Osteoblast (primary cell): Measurements from ENCODE around the gene C14orf119. TPM values are rescaled to one million over a fixed set of nuclear protein-coding genes. Genes with fewer than 3 reads are reported as not detected.
"Not testable (repeated sequence)": the region's sequence is repeated elsewhere in the genome, so short reads cannot be mapped to it uniquely, and the experiment has no call there.

Experiments used
- DNase-seq: peaks from one replicate; pipeline ENCODE4 v3.0.0; 2011; ENCODE audit warnings: low spot score, mixed read lengths; ENCODE audit not compliant: insufficient read length; ENCODE audit errors: missing footprints
- H2AFZ ChIP-seq: 2 replicates; pipeline ENCODE4 v1.6.0; 2011; ENCODE audit warnings: mild to moderate bottlenecking, low read length
- H3K27ac ChIP-seq: 2 replicates; pipeline ENCODE4 v1.5.1; 2011; ENCODE audit warnings: mild to moderate bottlenecking, low read depth, low read length, moderate library complexity
- H3K27me3 ChIP-seq: 2 replicates; pipeline ENCODE4 v1.6.0; 2012; ENCODE audit warnings: mild to moderate bottlenecking, control low read depth, inconsistent platforms, low read length, moderate library complexity; ENCODE audit not compliant: insufficient read depth
- H3K36me3 ChIP-seq: 2 replicates; pipeline ENCODE4 v1.5.1; 2011; ENCODE audit warnings: mild to moderate bottlenecking, low read length, control low read depth, moderate library complexity; ENCODE audit not compliant: insufficient read depth
- H3K4me1 ChIP-seq: 2 replicates; pipeline ENCODE4 v1.5.1; 2011; ENCODE audit warnings: mild to moderate bottlenecking, low read length, control low read depth, moderate library complexity; ENCODE audit not compliant: insufficient read depth
- H3K4me2 ChIP-seq: 2 replicates; pipeline ENCODE4 v1.6.0; 2011; ENCODE audit warnings: mild to moderate bottlenecking, low read length; ENCODE audit not compliant: insufficient read depth
- H3K4me3 ChIP-seq: fragments of 200-600 bp; sonication (generic); 3 replicates; pipeline ENCODE4 v1.5.1; 2012; ENCODE audit warnings: mild to moderate bottlenecking, low read length, inconsistent platforms; ENCODE audit not compliant: insufficient read depth
- H3K79me2 ChIP-seq: 2 replicates; pipeline ENCODE4 v1.6.0; 2012; ENCODE audit warnings: mild to moderate bottlenecking, low read length, control low read depth, inconsistent platforms; ENCODE audit not compliant: insufficient read depth
- H3K9me3 ChIP-seq: 2 replicates; pipeline ENCODE4 v1.5.1; 2011; ENCODE audit warnings: low read depth, low read length, control low read depth
- H4K20me1 ChIP-seq: 2 replicates; pipeline ENCODE4 v1.6.0; 2012; ENCODE audit warnings: mild to moderate bottlenecking, low read length, control low read depth; ENCODE audit not compliant: insufficient read depth
- total RNA-seq: library from RNA; depleted of rRNA; stranded (reverse); fragments of >200 nt; gene quantifications from 2 replicates; pipeline ENCODE4 v1.2.3, GENCODE V29; 2012
- TF ChIP-seq, protein P1 (sequence below): IDR thresholded peaks from 2 replicates; pipeline ENCODE4 v1.5.1; 2011; ENCODE audit warnings: mild to moderate bottlenecking, low read depth, low read length, moderate library complexity; ENCODE audit errors: extremely low read depth

Gene C14orf119
- total RNA-seq, 1 donor, result 43.1 TPM

DNA sequence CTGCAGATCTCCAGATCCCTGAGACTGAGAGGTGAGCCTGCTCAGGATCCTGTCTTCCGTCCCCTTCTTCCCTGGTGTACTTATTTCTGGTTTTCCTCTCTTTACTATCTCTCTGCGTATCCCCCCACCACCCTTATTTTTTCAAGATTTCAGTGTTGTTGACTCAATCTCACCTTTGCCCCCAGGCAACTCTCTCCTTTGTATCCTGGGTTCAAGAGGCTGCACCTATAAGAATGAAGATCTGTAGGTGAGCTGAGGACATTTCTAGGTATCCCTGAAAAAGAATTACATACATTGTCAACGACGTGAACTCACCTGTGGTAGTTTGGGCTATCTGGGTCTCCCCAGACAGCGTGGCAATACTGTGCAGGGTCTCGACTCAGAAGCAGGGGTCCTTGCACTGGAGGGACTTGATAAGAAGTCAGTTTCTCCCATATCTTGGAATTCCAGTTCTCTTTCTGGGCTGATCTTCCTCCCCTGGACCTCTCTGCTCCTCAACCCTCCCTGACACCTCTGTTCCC lies 8.8 kb downstream of the C14orf119 start:
- H2AFZ ChIP-seq, result no peak overlapping the region
- no peaks in the 10 kb centered on the region for H3K4me1 ChIP-seq
- peaks cover 6% of the 10 kb centered on the region for H3K79me2 ChIP-seq
- DNase-seq, result no peak
- H4K20me1 ChIP-seq, result peaks cover 6% of the 10 kb centered on the region
- H3K4me3 ChIP-seq, result no peak overlapping the region
- no peak overlapping the region for H3K4me2 ChIP-seq
- no peaks in the 10 kb centered on the region for H3K27me3 ChIP-seq
- peaks cover 7% of the 10 kb centered on the region for H3K36me3 ChIP-seq
- TF ChIP-seq, protein P1, sequence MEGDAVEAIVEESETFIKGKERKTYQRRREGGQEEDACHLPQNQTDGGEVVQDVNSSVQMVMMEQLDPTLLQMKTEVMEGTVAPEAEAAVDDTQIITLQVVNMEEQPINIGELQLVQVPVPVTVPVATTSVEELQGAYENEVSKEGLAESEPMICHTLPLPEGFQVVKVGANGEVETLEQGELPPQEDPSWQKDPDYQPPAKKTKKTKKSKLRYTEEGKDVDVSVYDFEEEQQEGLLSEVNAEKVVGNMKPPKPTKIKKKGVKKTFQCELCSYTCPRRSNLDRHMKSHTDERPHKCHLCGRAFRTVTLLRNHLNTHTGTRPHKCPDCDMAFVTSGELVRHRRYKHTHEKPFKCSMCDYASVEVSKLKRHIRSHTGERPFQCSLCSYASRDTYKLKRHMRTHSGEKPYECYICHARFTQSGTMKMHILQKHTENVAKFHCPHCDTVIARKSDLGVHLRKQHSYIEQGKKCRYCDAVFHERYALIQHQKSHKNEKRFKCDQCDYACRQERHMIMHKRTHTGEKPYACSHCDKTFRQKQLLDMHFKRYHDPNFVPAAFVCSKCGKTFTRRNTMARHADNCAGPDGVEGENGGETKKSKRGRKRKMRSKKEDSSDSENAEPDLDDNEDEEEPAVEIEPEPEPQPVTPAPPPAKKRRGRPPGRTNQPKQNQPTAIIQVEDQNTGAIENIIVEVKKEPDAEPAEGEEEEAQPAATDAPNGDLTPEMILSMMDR, result no peak
- H3K27ac ChIP-seq, result no peak overlapping the region
- no peaks in the 10 kb centered on the region for H3K9me3 ChIP-seq

DNA sequence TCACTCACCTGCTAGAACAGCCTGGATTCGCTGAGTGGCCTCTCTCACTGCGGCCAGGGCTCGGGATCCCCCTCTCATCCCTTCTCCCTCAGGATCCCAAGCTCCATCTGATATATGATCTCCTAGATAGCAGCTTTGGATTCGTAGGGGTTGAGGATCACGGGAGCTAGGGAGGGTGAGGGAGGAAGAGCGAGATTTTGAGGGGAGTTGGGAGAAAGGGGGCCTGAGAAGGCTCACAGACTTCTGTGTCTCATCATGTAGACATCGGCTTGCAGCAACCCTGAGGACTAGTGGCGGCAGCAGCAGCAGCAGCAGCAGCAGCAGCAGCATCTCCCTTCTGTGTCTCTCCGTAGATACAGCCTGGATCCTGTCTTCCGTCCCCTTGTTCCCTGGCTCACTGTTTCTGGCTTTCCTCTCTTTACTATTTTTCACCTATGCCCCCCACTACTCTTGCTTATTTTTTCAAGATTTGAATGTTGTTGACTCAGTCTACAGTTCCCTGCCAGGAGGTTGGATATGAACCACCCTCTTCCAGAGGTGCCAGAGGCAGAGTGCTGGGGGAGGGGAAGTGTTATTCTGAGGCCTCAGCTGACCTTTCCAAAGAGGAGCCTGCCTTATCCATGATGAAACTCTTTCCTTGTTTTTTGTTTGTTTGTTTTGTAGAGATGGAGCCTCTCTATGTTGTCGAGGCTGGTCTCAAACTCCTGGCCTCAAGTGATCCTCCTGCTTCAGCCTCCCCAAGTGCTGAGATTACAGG lies 9.5 kb downstream of the C14orf119 start, which contains the start of gene CIROP:
Gene CIROP, minus strand, starts transcription at position 399 of the 757 bp plus-strand sequence. Its CDS starts 69 bp downstream, at position 330.
- Histone ChIP-seq H3K4me2 (no peak within 1 kb of the TSS), H2AFZ (peak within 1 kb of the TSS; percentile 35)

DNA sequence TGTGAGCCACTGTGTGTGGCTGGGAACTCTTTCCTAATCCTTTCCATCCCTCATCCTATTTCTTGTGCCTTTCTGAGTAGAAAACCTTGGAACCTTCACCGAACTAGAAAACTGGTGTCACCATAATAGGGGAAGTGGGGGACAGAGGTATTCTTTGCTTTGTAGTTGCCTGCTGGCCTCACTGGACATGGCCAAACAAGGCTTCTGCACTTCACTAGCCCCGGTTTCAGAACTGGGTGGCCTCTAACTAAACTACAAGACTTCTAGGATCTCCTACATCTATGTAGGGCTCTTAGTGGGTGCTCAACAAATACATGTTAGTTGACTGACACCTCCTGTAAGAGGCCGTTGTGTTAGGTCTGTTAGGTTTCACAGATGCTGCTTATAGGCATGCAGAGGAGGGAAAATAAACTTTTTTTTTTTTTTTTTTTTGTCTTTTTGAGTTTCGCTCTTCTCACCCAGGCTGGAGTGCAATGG lies 10.1 kb downstream of the C14orf119 start:
- H3K36me3 ChIP-seq, result no peaks in the 10 kb centered on the region
- no peak for DNase-seq
- no peaks in the 10 kb centered on the region for H3K4me1 ChIP-seq
- no peak overlapping the region for H3K27ac ChIP-seq
- no peak overlapping the region for H3K4me2 ChIP-seq
- no peaks in the 10 kb centered on the region for H3K79me2 ChIP-seq
- no peaks in the 10 kb centered on the region for H3K27me3 ChIP-seq
- TF ChIP-seq, protein P1, result no peak
- no peaks in the 10 kb centered on the region for H4K20me1 ChIP-seq
- no peaks in the 10 kb centered on the region for H3K9me3 ChIP-seq
- H3K4me3 ChIP-seq, result no peak overlapping the region
- no peak overlapping the region for H2AFZ ChIP-seq

More for the DNA sequence above, 9.5 kb downstream of the C14orf119 start, which contains the start of gene CIROP:
- H3K4me3 ChIP-seq, result no peak within 1 kb of the TSS
- TF ChIP-seq, protein P1, result no peak
- peaks cover under 1% of the 10 kb centered on the region for H3K36me3 ChIP-seq
- H3K4me1 ChIP-seq, result no peaks in the 10 kb centered on the region
- no peaks in the 10 kb centered on the region for H3K9me3 ChIP-seq
- peaks cover under 1% of the 10 kb centered on the region for H3K79me2 ChIP-seq
- peaks cover 1% of the 10 kb centered on the region for H4K20me1 ChIP-seq
- no peaks in the 10 kb centered on the region for H3K27me3 ChIP-seq
- H3K27ac ChIP-seq, result no peak within 1 kb of the TSS
- no peak for DNase-seq

DNA sequence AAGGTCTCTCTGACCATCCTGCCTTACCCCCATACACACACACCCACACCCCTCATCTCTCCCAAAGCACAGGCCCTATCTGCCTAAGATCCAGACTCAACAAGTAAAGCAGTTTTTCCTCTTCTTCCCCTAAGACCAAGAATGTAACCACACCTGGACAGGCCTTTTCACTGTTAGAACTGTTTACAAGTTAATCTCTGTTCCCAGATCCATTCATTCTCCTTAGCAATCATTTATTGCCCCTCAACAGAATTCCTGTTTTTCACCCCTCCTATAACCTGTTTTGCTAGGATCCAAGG lies 11.4 kb downstream of the C14orf119 start:
- H3K4me2 ChIP-seq, result no peak overlapping the region
- H3K79me2 ChIP-seq, result no peaks in the 10 kb centered on the region
- no peaks in the 10 kb centered on the region for H3K27me3 ChIP-seq
- H3K27ac ChIP-seq, result no peak overlapping the region
- no peaks in the 10 kb centered on the region for H4K20me1 ChIP-seq
- TF ChIP-seq, protein P1, result no peak
- no peaks in the 10 kb centered on the region for H3K9me3 ChIP-seq
- no peaks in the 10 kb centered on the region for H3K36me3 ChIP-seq
- DNase-seq, result no peak
- H3K4me3 ChIP-seq, result no peak overlapping the region
- H3K4me1 ChIP-seq, result no peaks in the 10 kb centered on the region
- H2AFZ ChIP-seq, result no peak overlapping the region

DNA sequence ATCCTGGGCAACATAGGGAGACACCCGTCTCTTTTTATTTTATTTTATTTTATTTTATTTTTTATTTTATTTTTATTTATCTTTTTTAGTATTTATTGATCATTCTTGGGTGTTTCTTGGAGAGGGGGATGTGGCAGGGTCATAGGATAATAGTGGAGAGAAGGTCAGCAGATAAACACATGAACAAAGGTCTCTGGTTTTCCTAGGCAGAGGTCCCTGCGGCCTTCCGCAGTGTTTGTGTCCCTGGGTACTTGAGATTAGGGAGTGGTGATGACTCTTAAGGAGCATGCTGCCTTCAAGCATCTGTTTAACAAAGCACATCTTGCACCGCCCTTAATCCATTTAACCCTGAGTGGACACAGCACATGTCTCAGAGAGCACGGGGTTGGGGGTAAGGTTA lies 12.3 kb downstream of the C14orf119 start:
- not testable (repeated sequence) for H4K20me1 ChIP-seq, H3K79me2 ChIP-seq, DNase-seq, H3K27me3 ChIP-seq, H3K4me1 ChIP-seq, H3K4me3 ChIP-seq, H2AFZ ChIP-seq, H3K4me2 ChIP-seq, H3K27ac ChIP-seq, H3K36me3 ChIP-seq, H3K9me3 ChIP-seq

DNA sequence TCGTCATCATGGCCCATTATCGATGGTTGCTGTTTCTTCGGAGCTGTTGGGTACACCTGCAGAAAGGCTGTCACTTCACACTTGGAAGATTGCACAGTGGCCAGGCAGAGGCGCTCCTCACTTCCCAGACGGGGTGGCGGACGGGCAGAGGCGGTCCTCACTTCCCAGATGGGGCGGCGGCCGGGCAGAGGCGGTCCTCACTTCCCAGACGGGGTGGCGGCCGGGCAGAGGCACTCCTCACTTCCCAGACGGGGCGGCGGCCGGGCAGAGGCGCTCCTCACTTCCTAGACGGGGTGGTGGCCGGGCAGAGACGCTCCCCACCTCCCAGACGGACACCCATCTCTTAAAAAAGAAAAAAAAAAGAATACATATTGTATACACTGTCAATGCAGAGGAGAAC lies 12.9 kb downstream of the C14orf119 start:
- H3K9me3 ChIP-seq, H3K4me3 ChIP-seq, H3K27ac ChIP-seq, H3K36me3 ChIP-seq, H4K20me1 ChIP-seq, H3K79me2 ChIP-seq, DNase-seq, H3K4me1 ChIP-seq, H3K4me2 ChIP-seq, H2AFZ ChIP-seq, H3K27me3 ChIP-seq: not testable (repeated sequence)
